Stimulated activated CD8-positive, alpha-beta memory T cell treated with anti-CD3 and anti-CD28 coated beads, Interleukin-4, amount 100 ng/mL, for 1 hour (primary cell): Measurements from ENCODE around the gene SUPT5H.

Source experiments
- DNase-seq, 2 donors: peaks; one replicate each; pipeline ENCODE4 v3.0.0-alpha.2; 2020; ENCODE audit warnings: low read depth in 2 of 2, low spot score in 1 of 2

SUPT5H gene

DNA sequence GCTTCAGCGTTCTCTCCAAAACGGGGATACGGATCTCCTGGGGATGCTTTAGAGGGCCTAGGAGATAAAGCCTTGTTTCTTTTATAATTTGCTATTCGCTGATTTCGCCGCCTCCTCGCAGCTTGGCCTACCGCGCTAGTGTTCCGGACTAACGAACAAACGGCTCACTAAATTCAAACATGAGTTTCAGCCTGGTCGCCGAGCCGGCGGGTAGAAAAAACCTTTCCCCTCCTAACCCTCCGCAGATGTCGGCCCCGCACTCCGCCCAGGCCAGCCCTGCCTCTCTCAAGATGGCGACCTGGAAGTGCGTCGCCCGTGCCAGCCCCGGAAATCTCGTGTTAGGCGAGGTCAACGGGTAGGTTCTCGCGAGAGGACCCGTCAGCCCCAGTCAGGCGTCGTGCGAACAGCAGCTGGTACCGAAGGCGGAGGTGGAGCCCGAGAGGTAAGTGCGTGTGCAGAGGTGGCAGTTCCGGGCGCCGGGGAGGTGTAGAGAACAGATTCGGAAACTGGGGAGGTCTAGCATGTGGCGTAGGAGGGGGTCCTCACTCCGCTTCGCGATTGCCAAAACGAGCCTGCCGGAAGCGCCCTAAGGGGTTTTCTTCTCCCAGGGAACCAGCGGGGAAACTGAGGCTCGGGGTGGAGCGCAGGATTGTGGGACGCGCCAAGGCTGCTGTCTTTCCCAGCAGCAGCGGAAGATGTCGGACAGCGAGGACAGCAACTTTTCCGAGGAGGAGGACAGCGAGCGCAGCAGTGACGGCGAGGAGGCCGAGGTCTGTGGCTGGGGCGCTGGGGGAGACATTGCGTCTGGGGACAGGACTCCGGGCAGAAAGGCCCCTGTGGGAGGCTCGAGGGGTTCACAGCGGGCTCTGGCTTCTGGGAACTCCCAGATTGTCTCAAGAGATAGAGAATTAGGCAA, at the start of gene SUPT5H:
Gene SUPT5H, plus strand, starts transcription at position 387 of the 916 bp plus-strand sequence. Its CDS starts 309 bp downstream, at position 696.
- DNase-seq: peak; percentile 84 to 94

DNA sequence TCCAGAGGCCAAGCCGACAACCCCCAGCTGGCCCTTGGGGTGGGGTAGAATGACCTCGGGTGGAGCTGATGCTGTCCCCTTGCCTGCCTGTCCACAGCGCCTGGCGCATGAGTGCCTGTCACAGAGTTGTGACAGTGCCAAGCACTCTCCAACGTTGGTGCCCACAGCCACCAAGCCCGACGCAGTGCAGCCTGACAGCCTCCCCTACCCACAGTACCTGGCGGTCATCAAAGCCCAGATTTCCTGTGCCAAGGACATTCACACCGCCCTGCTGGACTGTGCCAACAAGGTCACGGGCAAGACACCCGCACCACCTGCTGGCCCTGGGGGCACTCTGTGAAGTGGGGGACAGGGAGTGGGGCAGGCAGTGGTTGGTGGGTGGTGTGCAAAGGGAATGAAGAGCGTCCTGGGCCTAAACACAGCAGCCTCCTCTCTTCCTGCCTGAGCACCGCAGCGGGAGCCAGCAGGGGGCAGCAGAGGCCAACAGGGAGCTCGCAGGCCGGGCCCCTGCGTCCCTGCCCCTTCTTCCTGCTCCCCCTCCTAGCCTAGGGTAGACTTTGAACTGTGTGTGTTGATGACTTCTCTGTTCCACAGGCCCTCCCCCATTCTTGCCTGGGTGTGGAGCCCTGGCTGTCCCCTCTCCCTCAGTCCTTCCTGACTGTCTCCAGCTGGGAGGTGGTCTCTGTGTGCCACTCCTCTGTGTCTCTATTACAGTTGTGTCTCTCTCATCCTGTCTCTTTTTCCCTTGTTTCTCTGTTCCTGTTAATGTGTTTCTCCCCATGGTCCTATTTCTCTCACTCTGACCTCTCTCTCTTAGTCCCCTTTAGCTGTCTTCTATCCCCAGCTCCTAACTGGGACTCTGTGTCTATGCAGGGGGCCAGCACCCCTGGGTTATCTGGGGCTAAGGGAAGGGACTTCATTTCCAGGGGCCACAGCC, 47.8 kb upstream of the SUPT5H start:
- DNase-seq: peak; percentile 90 to 93

DNA sequence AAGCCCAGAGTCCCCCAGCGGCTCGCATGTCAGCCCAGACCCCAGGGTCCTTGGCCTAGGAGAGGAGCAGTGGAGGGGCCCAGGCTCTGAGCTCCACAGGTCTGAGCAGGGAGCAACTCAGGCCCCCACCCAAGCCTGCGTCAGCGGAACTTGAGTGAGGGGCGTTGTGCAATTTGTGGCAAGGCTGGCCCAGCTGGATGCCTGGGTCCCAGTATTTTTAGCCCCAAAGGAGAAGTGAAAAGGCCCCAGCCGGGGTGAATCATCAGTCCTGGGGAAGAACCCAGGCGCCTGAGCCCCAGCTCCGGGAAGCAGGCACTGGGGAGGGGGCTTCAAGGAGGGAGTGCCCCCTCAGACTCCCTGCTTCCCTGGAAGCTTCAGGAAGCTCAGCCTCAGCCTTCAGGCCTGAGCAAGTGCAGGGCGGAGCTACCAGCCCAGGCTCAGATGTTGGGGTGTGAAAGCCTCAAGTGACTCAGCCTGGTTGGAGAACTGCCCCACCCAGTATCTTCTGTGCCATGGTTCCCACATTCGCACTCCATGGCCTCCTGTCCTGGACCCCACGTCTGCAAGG, 47.0 kb upstream of the SUPT5H start:
- DNase-seq: peak in 1 of 2 donors; percentile 32

DNA sequence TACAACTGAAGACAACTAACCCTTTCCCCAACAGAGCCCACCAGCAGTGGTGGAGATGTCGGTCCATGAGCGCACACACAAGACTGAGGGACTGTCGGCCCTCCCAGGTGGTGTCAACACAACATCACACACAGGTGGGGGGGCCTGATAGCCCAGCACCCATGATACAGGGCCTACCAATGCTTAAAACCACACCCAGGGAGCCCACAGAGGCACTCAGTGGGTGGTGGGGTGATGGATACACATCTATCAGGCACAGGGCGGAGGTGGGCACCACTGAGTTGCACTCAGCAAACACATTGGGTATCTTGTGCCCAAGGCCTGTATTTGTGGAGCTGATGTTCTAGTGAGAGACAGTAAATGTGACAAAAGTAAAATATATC, 45.7 kb upstream of the SUPT5H start:
- DNase-seq: no peak

DNA sequence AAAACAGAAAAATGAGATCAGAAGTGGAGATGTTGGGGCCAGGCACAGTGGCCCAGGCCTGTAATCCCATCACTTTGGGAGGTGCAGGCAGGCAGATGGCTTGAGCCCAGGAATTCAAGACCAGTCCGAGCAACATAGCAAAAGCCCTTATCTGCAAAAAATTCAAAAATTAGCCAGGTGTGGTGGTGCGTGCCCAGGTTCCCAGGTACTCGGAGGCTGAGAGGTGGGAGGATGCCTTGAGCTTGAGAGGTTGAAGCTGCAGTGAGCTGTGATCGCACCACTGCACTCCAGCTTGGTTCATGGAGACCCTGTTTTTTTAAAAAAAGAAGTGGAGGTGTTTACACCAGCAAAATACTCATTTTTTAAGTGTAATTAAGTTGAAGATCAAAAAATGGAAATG, 45.3 kb upstream of the SUPT5H start:
- no peak for DNase-seq

DNA sequence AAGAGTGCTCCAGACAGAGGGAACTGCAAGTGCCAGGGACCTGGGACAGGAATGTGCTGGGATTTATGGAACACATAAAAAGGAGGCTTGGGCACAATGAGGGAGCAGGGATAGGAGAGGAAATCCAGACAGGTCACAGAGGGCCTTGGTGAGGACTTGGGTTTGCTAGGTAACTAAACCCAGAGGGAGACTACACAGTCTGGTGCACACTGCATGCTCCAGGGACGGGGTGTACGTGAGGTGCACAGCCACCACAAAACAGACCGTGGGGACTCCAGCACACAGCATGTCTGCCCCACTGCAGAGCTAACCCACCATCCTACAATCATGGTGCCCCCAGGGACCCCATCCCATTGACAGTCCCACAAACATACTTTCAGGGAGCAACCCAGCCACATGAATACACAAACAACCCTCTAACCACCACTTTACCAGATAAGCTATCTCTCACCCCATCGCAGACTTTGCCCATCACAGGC, 44.3 kb upstream of the SUPT5H start:
- DNase-seq: peak in 1 of 2 donors; percentile 12

DNA sequence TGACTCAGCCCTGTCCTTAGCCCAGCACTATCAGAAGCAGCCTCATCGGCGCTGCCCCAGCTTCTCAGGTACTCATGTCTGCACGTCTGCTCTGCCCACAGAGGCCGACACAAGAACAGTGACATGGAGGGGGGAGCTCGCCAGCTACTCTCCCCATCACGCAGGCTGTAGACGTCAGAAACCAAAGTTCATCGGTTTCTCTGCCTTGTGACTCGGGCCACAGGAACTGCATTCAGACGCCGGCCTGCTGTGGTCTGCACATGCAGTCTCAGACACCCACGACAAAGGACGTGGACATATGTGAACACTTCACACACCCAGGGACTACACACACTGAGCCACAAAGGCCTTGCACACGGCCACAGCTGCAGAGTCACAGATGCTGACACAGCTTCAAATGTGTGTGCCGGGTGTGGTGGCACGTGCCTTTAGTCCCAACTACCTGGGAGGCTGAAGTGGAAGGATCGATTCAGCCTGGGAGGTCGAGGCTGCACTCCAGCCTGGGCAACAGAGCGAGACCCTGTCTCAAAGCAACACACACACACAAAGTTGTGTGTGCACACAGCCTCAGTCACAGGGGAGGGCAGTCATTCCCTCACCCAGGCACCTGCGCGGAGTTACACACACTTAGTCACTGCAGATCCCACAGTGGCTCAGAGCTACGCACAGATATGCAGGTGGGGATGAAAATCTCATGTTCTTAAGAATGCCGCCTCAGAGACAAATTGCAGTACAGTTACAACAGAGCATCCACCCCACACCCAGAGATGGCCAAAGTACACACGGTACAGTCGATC, 43.6 kb upstream of the SUPT5H start:
- DNase-seq: peak in 1 of 2 donors; percentile 76

DNA sequence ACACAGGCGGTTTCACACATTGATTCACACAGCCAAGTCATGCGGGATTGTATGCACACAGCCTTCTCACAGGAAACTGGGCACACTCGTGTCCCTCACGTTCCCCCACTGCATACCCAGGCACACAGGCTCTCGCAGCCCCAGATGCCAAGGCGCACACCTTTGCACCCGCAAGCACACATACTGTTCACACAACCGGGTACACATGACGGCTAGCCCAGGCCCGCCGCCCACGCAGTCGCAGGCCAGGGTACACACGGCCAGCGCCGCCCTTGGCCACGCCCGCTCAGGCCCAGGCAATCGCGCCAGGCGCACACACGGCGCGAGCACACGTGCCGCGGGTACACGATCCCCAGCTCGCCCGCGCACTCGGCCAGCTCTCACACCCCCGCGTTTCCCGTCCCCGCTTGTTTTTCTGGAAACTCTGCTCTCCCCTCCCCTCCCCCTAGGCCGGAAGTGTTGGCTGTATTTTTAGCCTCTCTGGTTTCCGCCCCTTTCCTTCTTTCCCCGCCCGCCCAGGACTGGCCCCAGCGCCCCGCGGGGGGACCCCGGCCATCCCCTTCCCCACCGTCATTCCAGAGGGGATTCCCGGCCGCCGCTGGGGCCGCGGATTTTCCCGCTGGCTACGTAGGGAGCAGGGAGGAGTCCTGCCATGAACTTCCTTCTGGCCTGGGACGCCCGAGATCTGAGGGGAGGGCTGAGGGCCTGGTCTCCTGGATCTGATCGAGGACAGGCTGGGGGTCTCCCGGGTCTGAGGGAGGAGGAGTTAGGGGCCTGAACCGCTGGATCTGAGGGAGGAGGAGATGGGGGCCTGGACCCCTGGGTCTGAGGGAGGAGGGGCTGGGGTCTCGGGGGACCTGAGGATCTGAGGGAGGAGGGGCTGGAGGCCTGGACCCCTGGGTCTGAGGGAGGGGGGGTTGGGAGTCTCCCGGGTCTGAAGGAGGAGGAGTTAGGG, 42.8 kb upstream of the SUPT5H start:
- peak in 1 of 2 donors; percentile 79 for DNase-seq

DNA sequence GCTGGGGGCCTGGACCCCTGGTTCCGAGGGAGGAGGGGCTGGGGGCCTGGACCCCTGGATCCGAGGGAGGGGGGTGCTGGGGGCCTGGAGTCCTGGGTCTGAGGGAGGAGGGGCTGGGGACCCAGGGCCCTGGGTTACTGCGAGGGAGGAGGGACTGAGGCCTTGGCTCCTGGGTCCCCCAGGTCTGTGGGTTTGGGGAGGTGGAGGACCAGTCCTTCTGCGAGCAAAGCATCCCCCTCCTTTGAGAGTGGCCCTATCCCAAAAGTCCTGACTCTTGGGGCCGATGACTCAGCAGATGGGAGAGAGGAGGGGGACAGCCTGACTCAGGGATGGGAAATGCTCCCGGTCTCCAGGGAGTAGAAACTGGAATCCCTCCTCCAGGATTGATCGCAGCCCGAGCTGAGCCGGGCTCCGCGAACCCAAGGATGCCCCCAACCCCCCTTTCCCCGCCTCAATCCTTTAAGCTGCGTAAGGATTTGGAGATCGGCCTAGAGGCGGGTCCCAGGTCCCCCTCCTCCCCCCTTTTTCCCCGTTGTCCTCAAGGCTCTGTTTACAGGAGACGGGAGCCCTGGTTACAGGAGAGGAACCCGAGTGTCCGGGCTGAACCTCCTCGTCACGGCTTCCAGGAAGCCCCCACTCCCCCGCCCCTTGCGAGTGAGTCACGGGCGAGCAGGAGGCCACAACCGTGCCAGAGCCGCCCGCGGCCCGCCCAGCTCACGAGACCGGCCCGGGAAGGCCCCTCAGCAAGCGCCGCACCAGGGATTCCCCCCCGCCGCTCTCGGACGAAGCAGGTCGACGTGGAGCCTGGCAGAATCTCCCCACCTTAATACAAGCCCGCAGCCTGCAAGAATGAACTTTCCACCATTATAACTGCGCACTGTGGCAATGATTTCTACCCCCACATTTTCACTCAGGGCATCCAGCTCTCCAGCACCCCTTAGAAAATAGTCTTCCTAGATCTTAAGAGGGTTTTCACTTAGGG, 41.8 kb upstream of the SUPT5H start:
- peak; percentile 93 to 96 for DNase-seq

DNA sequence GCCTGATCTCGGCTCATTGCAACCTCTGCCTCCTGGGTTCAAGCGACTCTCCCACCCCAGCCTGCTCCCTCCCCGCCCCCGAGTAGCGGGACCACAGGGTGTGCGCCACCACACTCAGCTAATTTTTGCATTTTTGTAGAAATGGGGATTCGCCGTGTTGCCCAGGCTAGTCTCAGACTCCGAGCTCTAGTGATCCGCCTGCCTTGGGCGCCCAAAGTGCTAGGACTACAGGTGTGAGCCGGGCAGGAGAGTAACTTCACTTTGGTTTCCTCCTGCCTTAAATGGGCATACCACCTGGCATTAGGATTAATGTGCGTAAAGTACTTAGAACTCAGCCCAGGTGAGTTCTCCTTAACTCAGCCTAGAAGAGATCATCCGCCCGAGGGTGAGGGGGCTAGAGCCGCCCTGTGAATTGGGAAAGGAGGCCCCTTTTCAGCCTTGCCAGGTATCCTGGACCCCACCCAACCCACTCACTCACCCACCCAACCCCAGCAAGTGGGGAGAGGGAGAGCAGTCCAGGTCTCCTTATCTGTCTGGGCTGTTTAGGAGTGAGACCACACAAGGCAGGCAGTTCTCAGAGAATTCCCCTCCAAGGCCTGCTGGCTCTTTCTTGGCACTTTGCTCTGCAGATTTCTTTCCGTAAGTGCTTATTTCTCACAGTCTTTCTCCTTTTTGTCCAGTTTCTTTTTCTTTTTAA, 40.0 kb upstream of the SUPT5H start:
- DNase-seq: no peak

DNA sequence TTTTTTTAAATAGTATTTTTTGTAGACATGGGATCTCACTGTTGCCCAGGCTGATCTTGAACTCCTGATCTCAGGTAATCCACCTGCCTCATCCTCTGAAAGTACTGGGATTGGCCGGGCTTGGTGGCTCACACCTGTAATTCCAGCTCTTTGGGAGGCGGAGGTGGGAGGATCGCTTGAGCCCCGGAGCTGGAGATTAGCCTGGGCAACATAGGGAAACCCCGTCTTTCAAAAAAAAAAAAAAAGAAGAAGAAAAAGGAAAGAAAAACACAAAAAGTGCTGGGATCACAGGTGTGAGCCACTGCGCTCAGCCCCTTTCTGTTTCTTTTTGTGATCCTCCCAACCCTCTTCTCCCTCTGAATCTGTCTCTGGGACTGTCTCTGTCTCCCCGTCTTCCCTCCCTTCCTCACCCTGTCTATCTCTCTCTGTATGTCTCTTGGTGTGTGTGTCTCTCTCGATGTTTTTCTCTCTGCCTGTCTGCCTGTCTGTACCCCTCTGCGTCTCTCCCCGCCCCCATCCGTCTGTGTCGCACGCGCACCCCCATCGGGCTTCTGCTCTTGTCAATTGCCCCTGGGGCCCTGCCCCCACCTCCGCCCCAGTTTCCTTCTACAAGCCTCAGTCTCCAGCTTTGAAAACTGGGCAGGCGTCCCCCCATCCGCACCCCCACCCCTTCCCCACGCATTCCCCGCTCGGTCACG, 39.3 kb upstream of the SUPT5H start:
- DNase-seq: peak in 1 of 2 donors; percentile 87

DNA sequence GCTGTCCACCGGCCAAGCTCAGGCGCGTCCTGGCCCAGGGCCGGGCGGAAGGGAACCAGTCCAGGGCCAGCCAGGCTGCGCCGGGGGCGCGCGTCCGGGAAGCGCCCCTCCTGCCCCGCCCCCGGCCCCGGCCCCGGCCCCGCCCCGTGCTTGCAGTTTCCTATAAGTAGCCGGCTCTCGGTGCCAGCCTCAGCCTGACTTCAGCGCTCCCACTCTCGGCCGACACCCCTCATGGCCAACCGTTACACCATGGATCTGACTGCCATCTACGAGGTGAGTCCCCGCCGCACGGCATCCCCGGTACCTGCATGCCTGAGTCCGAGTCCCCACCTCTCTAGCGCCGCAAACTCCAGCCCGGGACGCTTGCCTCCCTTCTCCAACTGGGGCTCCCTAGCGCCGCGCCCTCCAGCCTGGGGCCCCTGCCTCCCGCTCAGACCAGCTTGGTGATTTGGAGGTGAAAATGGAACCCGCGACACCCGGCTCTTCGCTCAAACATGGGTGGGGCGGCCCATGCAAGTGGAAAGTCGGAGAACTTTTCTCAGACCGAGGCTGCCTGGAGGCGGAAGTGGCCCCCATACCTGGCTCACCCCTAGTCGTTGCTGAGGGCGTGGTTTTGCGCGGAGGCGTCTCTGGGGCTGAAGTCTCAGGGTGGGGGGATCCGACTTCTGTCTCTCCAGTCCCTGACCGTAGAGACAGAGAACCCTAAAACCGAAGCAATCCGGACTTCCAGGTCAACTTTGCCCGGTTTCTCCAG, 38.5 kb upstream of the SUPT5H start, which contains the start of gene ZFP36:
Gene ZFP36, plus strand, starts transcription at position 192 of the 754 bp plus-strand sequence. Its CDS starts 58 bp downstream, at position 250.
- DNase-seq: peak; percentile 89 to 95

DNA sequence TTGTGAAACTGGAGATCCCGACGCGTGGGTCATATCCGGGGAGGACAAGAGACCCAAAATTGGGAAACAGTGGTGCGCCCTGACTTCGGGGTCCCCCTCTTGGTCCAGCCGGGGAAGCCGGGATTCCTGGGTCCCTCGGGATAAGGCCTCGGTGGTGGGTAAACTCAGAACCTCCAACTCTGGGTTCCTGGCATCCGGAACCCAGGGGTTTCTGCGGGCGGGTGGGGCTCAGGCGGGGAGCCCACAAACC, 38.0 kb upstream of the SUPT5H start:
- peak in 1 of 2 donors; percentile 55 for DNase-seq

DNA sequence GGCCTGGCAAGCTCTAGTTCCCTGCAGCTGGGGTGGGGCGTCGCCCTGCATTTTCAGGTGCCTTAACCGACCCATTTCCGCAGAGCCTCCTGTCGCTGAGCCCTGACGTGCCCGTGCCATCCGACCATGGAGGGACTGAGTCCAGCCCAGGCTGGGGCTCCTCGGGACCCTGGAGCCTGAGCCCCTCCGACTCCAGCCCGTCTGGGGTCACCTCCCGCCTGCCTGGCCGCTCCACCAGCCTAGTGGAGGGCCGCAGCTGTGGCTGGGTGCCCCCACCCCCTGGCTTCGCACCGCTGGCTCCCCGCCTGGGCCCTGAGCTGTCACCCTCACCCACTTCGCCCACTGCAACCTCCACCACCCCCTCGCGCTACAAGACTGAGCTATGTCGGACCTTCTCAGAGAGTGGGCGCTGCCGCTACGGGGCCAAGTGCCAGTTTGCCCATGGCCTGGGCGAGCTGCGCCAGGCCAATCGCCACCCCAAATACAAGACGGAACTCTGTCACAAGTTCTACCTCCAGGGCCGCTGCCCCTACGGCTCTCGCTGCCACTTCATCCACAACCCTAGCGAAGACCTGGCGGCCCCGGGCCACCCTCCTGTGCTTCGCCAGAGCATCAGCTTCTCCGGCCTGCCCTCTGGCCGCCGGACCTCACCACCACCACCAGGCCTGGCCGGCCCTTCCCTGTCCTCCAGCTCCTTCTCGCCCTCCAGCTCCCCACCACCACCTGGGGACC, 37.6 kb upstream of the SUPT5H start:
- DNase-seq: peak in 1 of 2 donors; percentile 22

DNA sequence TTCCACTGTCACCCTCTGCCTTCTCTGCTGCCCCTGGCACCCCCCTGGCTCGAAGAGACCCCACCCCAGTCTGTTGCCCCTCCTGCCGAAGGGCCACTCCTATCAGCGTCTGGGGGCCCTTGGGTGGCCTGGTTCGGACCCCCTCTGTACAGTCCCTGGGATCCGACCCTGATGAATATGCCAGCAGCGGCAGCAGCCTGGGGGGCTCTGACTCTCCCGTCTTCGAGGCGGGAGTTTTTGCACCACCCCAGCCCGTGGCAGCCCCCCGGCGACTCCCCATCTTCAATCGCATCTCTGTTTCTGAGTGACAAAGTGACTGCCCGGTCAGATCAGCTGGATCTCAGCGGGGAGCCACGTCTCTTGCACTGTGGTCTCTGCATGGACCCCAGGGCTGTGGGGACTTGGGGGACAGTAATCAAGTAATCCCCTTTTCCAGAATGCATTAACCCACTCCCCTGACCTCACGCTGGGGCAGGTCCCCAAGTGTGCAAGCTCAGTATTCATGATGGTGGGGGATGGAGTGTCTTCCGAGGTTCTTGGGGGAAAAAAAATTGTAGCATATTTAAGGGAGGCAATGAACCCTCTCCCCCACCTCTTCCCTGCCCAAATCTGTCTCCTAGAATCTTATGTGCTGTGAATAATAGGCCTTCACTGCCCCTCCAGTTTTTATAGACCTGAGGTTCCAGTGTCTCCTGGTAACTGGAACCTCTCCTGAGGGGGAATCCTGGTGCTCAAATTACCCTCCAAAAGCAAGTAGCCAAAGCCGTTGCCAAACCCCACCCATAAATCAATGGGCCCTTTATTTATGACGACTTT, 36.8 kb upstream of the SUPT5H start:
- peak in 1 of 2 donors; percentile 30 for DNase-seq
